NCI-H510A (cell line): ENCODE results near the gene FCRL5.

Experiments
- DNase-seq: peaks from one replicate; lab custom pipeline; 2025; lab: John Stamatoyannopoulos, UW

FCRL5 gene

GRCh38 chr1:157523774-157524493, 28.4 kb downstream of the FCRL5 start:
- DNase-seq = no peak

GRCh38 chr1:157521056-157521455, 31.3 kb downstream of the FCRL5 start:
- no peak for DNase-seq

GRCh38 chr1:157520386-157520935, 31.9 kb downstream of the FCRL5 start:
- DNase-seq = no peak

- DNase-seq = no peak
These were observed 32.9 kb downstream of the FCRL5 start for GRCh38 chr1:157519451-157519850.

- no peak for DNase-seq
These were observed 35.3 kb downstream of the FCRL5 start for GRCh38 chr1:157517016-157517415.

GRCh38 chr1:157515709-157516108, 36.6 kb downstream of the FCRL5 start:
- DNase-seq = no peak

- no peak for DNase-seq
These were observed 37.2 kb downstream of the FCRL5 start for GRCh38 chr1:157515141-157515540.

- DNase-seq = no peak
These were observed 40.0 kb downstream of the FCRL5 start for GRCh38 chr1:157512036-157512969.

- DNase-seq = no peak
These were observed 42.6 kb downstream of the FCRL5 start for GRCh38 chr1:157509546-157510232.

- DNase-seq = peak; percentile 62
These were observed 46.6 kb downstream of the FCRL5 start for GRCh38 chr1:157505481-157506272.

- no peak for DNase-seq
These were observed 47.7 kb downstream of the FCRL5 start for GRCh38 chr1:157504646-157505045.

- DNase-seq = no peak
These were observed 52.8 kb downstream of the FCRL5 start for GRCh38 chr1:157499521-157499920.

- DNase-seq = no peak
These were observed 53.6 kb downstream of the FCRL5 start for GRCh38 chr1:157498736-157499090.

GRCh38 chr1:157497987-157498735, 54.2 kb downstream of the FCRL5 start:
- DNase-seq = no peak

- no peak for DNase-seq
These were observed 55.0 kb downstream of the FCRL5 start for GRCh38 chr1:157497284-157497683.

GRCh38 chr1:157496121-157496526, 56.2 kb downstream of the FCRL5 start:
- DNase-seq = peak; percentile 18

- DNase-seq = peak; percentile 58
These were observed 57.0 kb downstream of the FCRL5 start for GRCh38 chr1:157495285-157495684.

GRCh38 chr1:157494093-157494492, 58.2 kb downstream of the FCRL5 start:
- no peak for DNase-seq

GRCh38 chr1:157490467-157491165, 61.7 kb downstream of the FCRL5 start:
- DNase-seq = peak; percentile 63

GRCh38 chr1:157488156-157488555, 64.2 kb downstream of the FCRL5 start:
- DNase-seq = no peak
